Measurements from ENCODE around the gene EHBP1L1. TPM values are rescaled to one million over a fixed set of nuclear protein-coding genes. Genes with fewer than 3 reads are reported as not detected.

The EHBP1L1 gene
- total and polyA plus RNA-seq, 5 donors from 2014 or later = 7.8 to 143 (median 9.4) TPM

DNA sequence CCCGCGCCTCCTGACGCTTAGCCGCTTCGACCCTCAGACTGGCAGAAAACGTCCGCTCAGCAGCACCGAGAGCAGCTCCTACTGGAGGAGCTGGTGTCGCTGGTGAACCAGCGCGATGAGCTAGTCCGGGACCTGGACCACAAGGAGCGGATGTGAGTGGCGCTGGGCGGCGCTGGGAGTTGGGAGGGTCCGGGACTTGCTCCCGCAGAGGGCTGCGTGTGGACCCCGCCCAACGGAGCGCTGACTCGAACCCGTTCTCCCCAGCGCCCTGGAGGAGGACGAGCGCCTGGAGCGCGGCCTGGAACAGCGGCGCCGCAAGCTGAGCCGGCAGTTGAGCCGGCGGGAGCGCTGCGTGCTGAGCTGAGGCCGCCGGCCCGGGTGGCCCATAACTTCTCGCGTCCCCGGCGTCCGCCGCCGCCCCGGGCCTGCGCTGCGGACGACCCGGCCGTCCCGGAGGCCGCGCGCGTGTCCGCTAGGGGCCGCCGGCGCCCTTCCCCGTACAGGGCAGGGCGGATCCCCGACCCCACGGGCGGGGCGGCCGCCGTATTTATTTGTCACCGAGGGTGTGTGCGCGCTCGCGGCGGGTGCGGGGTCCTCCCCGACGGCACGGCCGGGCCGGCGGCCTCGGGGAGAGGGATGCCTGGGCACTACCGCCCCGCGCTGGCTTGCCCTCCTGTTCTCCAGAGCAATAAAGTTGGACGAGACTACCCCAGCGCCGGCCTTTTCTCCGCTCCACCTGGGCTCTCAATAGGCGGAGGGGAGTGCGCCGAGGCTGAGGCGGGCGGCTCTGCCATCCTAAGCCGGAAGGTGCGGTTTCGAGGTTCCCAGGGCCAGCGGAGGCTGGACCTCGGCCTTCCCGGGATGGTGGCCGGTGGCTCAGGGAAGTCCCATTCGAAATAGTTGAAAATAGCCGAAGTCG, 16.3 kb downstream of the EHBP1L1 start:
- H3K27me3 ChIP-seq (ENCODE audit: control insufficient read depth, insufficient read depth, low read length) = no peaks in the 10 kb centered on the region
- no peak overlapping the region for H3K27ac Mint-ChIP-seq
- H3K9me3 ChIP-seq (ENCODE audit: control insufficient read depth in 2 of 2, low read length in 2 of 2) = no peaks in the 10 kb centered on the region
- H3K36me3 Mint-ChIP-seq = peaks cover 4% of the 10 kb centered on the region
- no peak for DNase-seq
- peaks cover 14% of the 10 kb centered on the region for H3K36me3 ChIP-seq (ENCODE audit: control insufficient read depth, insufficient read depth, low read length)
- H3K27ac ChIP-seq (ENCODE audit: insufficient read depth, low read length, poor library complexity, severe bottlenecking) = no peak overlapping the region
- H3K9me3 Mint-ChIP-seq = no peaks in the 10 kb centered on the region
- H3K27me3 Mint-ChIP-seq = no peaks in the 10 kb centered on the region
- peaks cover 0 to 39% (median 17%) of the 10 kb centered on the region in 4 donors for H3K4me1 Mint-ChIP-seq
- H3K4me3 ChIP-seq (ENCODE audit: low read depth, low read length) = no peak overlapping the region
- peaks cover 29% of the 10 kb centered on the region for H3K4me1 ChIP-seq (ENCODE audit: control insufficient read depth, insufficient read depth, low read length, poor library complexity, severe bottlenecking)
- no peak overlapping the region for H3K4me3 Mint-ChIP-seq
- no peak for ATAC-seq (ENCODE audit: low read depth in 2 of 2)

DNA sequence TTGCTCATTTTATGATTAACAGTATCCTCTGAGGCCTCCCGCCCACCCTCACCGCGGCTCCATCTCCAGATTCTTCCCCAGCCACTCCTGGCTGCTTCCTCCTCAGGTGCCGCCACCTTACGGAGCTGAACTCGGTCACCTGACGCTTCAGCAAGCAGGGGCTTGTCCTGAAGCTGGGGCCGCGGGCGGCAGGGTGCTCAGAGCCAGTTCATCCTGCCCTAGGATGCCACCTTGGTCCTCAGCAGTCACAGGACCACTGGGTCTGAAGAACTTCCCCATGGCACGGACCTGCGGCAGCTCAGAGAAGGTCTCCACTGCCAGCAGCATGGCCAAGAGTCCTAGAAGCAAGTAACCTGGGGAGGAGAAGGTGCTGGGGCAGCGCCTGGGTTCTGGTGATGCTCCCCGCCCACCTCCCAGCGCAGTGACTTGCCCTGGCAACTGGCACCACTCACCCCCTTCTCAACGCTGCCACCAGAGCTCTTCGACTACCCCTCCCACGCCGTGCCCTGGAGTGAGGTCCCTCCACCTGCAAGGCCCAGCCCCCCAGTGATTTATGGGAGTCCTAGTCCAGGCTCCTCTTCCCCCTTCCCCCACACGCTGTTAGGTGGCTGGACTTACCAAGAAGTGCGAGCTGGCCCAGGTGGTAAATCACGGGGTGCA, 17.1 kb downstream of the EHBP1L1 start:
- Mint-ChIP-seq H3K4me3 (no peak overlapping the region), H3K36me3 (peaks cover 6% of the 10 kb centered on the region), H3K9me3 (no peaks in the 10 kb centered on the region), H3K27me3 (no peaks in the 10 kb centered on the region), H3K4me1 (peaks cover 0 to 32% (median 12%) of the 10 kb centered on the region in 4 donors), H3K27ac (peak overlapping the region in 1 of 3 donors; percentile 52)
- H3K4me1 ChIP-seq (ENCODE audit: control insufficient read depth, insufficient read depth, low read length, poor library complexity, severe bottlenecking) = peaks cover 21% of the 10 kb centered on the region
- H3K27me3 ChIP-seq (ENCODE audit: control insufficient read depth, insufficient read depth, low read length) = no peaks in the 10 kb centered on the region
- H3K4me3 ChIP-seq (ENCODE audit: low read depth, low read length) = no peak overlapping the region
- ATAC-seq (ENCODE audit: low read depth in 2 of 2) = no peak
- peaks cover 14% of the 10 kb centered on the region for H3K36me3 ChIP-seq (ENCODE audit: control insufficient read depth, insufficient read depth, low read length)
- DNase-seq = no peak
- H3K27ac ChIP-seq (ENCODE audit: insufficient read depth, low read length, poor library complexity, severe bottlenecking) = no peak overlapping the region
- no peaks in the 10 kb centered on the region for H3K9me3 ChIP-seq (ENCODE audit: control insufficient read depth in 2 of 2, low read length in 2 of 2)

DNA sequence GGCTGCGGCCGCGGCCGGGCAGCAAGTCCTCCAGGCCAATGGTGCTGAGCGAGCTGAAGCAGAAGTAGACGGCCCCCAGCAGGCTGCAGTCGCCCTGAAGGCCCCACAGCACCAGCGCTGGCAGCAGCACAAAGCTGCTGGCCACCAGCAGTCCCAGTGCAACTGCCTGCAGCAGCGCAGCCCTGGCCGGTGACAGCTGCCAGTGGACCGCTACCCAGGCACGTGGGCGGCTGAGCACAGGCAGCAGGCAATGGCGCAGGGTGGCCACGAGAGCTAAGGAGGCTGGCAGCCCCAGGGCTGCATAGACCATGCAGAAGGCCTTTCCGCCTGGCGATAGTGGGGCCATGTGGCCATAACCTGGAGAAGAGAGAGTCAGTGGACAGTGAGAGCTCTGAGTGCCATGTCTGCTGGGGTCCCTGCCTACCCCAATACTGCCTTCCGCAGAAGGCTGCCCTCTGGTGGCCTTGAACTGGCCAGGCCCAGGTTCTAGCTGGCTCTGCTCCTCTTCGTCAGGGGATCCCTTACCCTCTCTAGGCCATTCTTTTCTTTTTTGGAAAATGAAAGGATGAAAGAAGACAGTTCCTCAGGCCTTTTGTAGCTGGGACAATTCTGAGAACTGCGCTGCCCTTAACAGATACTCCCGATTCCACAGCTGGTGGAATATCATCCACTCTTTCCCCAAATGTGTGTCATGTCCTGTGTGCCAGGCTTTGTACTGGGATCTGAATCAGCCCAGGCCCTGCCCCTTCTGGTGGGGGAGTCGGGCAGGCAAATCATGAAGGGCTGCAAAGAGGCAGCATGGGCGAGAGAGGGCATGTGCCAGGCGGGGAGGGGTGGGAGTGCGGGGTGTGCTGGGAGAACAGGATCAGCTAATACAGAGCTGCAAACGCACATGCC, 17.9 kb downstream of the EHBP1L1 start:
- Histone ChIP-seq H3K27ac (ENCODE audit: insufficient read depth, low read length, poor library complexity, severe bottlenecking) (no peak overlapping the region), H3K4me1 (ENCODE audit: control insufficient read depth, insufficient read depth, low read length, poor library complexity, severe bottlenecking) (peaks cover 14% of the 10 kb centered on the region), H3K27me3 (ENCODE audit: control insufficient read depth, insufficient read depth, low read length) (no peaks in the 10 kb centered on the region), H3K9me3 (ENCODE audit: control insufficient read depth in 2 of 2, low read length in 2 of 2) (no peaks in the 10 kb centered on the region), H3K4me3 (ENCODE audit: low read depth, low read length) (no peak overlapping the region), H3K36me3 (ENCODE audit: control insufficient read depth, insufficient read depth, low read length) (peaks cover 17% of the 10 kb centered on the region)
- no peaks in the 10 kb centered on the region for H3K27me3 Mint-ChIP-seq
- ATAC-seq (ENCODE audit: low read depth in 2 of 2) (peak; percentile 35 to 45), DNase-seq (peak in 2 of 3 donors; percentile 28 to 49)
- peaks cover 0 to 24% (median 6%) of the 10 kb centered on the region in 4 donors for H3K4me1 Mint-ChIP-seq
- peaks cover 6% of the 10 kb centered on the region for H3K36me3 Mint-ChIP-seq
- no peaks in the 10 kb centered on the region for H3K9me3 Mint-ChIP-seq
- peak overlapping the region in 2 of 4 donors; percentile 28 to 38 for H3K4me3 Mint-ChIP-seq
- peak overlapping the region in 2 of 3 donors; percentile 20 to 36 for H3K27ac Mint-ChIP-seq

DNA sequence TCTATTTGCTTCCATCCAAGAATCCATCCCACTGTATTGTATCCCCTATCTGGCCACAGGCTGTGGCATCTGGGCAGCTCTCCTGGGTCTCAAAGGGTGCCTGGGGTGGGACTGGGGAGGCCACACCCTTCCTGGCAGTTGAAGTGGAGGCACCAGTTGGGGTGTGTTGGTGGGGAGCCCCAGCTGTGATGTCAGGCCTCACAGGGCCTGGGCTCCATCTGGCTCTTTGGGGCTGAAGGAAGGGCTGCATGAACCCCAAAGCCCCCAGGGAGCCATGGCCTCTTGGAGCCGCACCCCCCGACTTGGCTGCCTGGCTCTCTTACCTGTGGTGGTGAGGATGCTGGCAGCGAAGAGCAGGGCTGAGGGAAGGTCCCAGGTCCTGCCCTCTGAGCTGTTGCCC, 19.3 kb downstream of the EHBP1L1 start:
- peaks cover 17% of the 10 kb centered on the region for H3K36me3 ChIP-seq (ENCODE audit: control insufficient read depth, insufficient read depth, low read length)
- no peak overlapping the region for H3K4me3 Mint-ChIP-seq

DNA sequence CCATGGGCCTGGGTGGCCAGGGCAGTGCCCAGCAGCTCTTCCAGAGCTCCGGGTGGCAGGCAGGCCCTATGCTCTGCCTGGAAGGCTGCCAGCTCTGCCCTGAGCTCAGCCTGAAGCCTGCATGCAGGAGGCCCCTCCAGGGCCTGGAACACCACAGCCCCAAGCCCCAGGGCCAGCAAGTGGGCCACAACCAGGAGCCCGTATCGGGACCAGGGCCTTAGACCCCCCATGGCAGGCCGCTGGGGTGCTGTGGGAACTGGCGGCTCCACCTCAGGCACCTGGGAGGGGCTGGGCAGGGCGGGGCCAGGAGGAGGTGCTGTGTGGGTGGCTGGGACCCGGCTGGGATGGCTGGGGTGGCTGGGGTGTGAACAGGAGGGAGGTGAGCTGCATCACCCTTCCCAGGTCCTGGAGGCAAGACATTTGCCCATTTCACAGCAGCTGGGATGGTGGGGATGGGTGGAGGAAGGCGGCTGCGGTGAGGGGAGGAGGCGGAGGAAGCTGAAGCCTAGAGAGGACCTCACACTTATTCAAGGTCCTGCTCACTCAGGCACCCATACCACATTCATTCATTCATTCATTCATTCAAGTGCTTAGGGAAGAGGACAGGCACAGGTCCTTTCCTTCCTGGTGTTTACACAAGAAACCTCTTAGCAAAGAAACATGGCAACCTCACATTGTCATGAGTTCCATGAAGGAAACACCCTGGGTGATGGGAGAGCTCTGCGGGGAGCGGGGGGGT, 19.9 kb downstream of the EHBP1L1 start, which contains the start of gene KCNK7:
TSS of gene KCNK7 (minus strand) at position 258 of the 739 bp plus-strand sequence. CDS start at position 230, 28 bp downstream.
- Histone ChIP-seq H3K27ac (ENCODE audit: insufficient read depth, low read length, poor library complexity, severe bottlenecking) (no peak within 1 kb of the TSS), H3K4me3 (ENCODE audit: low read depth, low read length) (no peak within 1 kb of the TSS), H3K4me1 (ENCODE audit: control insufficient read depth, insufficient read depth, low read length, poor library complexity, severe bottlenecking) (peaks cover 10% of the 10 kb centered on the region), H3K36me3 (ENCODE audit: control insufficient read depth, insufficient read depth, low read length) (peaks cover 13% of the 10 kb centered on the region), H3K27me3 (ENCODE audit: control insufficient read depth, insufficient read depth, low read length) (no peaks in the 10 kb centered on the region), H3K9me3 (ENCODE audit: control insufficient read depth in 2 of 2, low read length in 2 of 2) (no peaks in the 10 kb centered on the region)
- ATAC-seq (ENCODE audit: low read depth in 2 of 2) (peak in 1 of 2 donors; percentile 14), DNase-seq (no peak)
- Mint-ChIP-seq H3K27ac (peak within 1 kb of the TSS; percentile 20 to 75 (median 32)), H3K27me3 (no peaks in the 10 kb centered on the region), H3K36me3 (peaks cover 3% of the 10 kb centered on the region), H3K4me1 (peaks cover 0 to 23% (median 6%) of the 10 kb centered on the region in 4 donors), H3K4me3 (no peak within 1 kb of the TSS), H3K9me3 (no peaks in the 10 kb centered on the region)

More for the DNA sequence above, 19.3 kb downstream of the EHBP1L1 start:
- Mint-ChIP-seq H3K27me3 (no peaks in the 10 kb centered on the region), H3K27ac (no peak overlapping the region), H3K4me1 (peaks cover 0 to 23% (median 6%) of the 10 kb centered on the region in 4 donors), H3K9me3 (no peaks in the 10 kb centered on the region), H3K36me3 (peaks cover 6% of the 10 kb centered on the region)
- Histone ChIP-seq H3K4me1 (ENCODE audit: control insufficient read depth, insufficient read depth, low read length, poor library complexity, severe bottlenecking) (peaks cover 10% of the 10 kb centered on the region), H3K4me3 (ENCODE audit: low read depth, low read length) (no peak overlapping the region), H3K27ac (ENCODE audit: insufficient read depth, low read length, poor library complexity, severe bottlenecking) (no peak overlapping the region), H3K27me3 (ENCODE audit: control insufficient read depth, insufficient read depth, low read length) (no peaks in the 10 kb centered on the region), H3K9me3 (ENCODE audit: control insufficient read depth in 2 of 2, low read length in 2 of 2) (no peaks in the 10 kb centered on the region)
- ATAC-seq (ENCODE audit: low read depth in 2 of 2) (no peak), DNase-seq (peak in 1 of 3 donors; percentile 50)

DNA sequence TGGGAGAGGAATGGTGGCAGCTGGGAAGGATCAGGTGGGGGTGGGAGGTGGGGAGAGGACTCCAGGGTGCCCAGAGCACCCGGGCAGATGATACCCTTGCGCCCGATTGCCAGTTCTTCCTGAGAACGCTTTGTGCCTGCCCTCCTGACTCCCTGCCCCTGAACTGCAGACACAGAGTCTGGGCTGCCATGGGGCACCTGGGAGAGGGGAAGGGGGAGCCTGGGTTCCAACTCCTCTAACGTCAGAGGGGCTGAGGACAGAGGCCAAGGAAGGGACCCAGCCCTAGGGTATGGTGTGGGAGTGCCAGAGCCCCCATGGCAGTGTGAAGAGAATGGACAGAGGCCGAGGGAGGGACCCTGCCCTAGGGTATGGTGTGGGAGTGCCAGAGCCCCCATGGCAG, 20.7 kb downstream of the EHBP1L1 start:
- no peak overlapping the region for H3K27ac Mint-ChIP-seq
- Histone ChIP-seq H3K27ac (ENCODE audit: insufficient read depth, low read length, poor library complexity, severe bottlenecking) (no peak overlapping the region), H3K36me3 (ENCODE audit: control insufficient read depth, insufficient read depth, low read length) (peaks cover 10% of the 10 kb centered on the region), H3K4me3 (ENCODE audit: low read depth, low read length) (no peak overlapping the region), H3K27me3 (ENCODE audit: control insufficient read depth, insufficient read depth, low read length) (no peaks in the 10 kb centered on the region), H3K9me3 (ENCODE audit: control insufficient read depth in 2 of 2, low read length in 2 of 2) (no peaks in the 10 kb centered on the region), H3K4me1 (ENCODE audit: control insufficient read depth, insufficient read depth, low read length, poor library complexity, severe bottlenecking) (peaks cover 10% of the 10 kb centered on the region)
- no peak for ATAC-seq (ENCODE audit: low read depth in 2 of 2)
- no peaks in the 10 kb centered on the region for H3K9me3 Mint-ChIP-seq
- DNase-seq = no peak
- H3K36me3 Mint-ChIP-seq = peaks cover 3% of the 10 kb centered on the region
- peaks cover 0 to 23% (median 6%) of the 10 kb centered on the region in 4 donors for H3K4me1 Mint-ChIP-seq
- H3K4me3 Mint-ChIP-seq = no peak overlapping the region
- no peaks in the 10 kb centered on the region for H3K27me3 Mint-ChIP-seq

Data from CD4-positive, CD25-positive, alpha-beta regulatory T cell (primary cell).